GM19324 (cell line): Measurements from ENCODE around the gene NPBWR2.

Source experiments
- ATAC-seq: cut with Tn5 transposase; IDR thresholded peaks from one replicate; pipeline ENCODE4 v1.9.1; 2021; ENCODE audit warnings: mild to moderate bottlenecking, moderate library complexity; ENCODE audit not compliant: unreplicated experiment, low FRiP score

NPBWR2 gene

GRCh38 chr20:64063389-64064144 is 43.8 kb downstream of the NPBWR2 start:
- no peak for ATAC-seq

GRCh38 chr20:64062596-64063388 is 44.6 kb downstream of the NPBWR2 start, which contains the start of gene TCEA2:
TCEA2 (plus strand) TSS chr20:64063198; CDS start chr20:64063313, 115 bp downstream.
- ATAC-seq, result peak; percentile 76

DNA sequence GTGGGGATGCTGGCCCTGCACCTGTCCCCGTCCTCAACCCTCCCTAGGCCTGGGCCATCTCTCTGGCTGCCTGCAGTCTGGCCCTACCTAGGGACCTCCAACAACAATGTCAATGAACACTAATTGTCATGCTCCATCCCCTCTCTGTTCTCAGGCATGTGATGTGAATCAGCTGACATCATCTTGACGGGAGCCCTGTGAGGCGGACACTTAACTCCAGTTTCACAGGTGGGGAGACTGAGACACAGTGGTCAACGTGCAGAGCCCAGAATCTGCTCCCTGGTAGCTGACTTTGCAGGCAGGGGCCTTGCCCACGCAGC is 45.1 kb downstream of the NPBWR2 start:
- ATAC-seq, result no peak

DNA sequence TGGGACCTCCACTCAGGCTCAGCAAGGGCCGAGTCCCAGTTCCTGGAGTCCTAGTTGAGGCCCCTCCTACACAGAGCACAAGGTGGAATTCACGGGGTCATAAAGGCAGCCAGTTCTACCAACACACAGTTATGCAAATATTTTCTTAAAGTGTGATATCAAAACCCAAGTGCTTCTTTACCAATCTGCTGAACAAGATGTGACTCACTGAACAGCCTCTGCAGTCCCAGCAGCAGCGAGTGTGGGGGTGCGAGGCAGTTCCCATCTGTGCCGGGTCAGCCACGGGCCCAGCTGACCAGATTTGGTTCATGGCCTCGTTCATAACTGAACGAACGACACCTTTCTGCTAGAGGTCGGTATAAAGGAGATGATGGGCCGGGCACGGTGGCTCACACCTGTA is 48.8 kb downstream of the NPBWR2 start:
- no peak for ATAC-seq

- no peak for ATAC-seq
Observed at GRCh38 chr20:64057628-64058498, 49.5 kb downstream of the NPBWR2 start.

- no peak for ATAC-seq
Observed at GRCh38 chr20:64056889-64057627, 50.3 kb downstream of the NPBWR2 start.

- no peak for ATAC-seq
Observed at GRCh38 chr20:64056639-64056888, 50.8 kb downstream of the NPBWR2 start.

GRCh38 chr20:64055893-64056638 is 51.3 kb downstream of the NPBWR2 start:
- ATAC-seq, result no peak

GRCh38 chr20:64055396-64055892 is 51.9 kb downstream of the NPBWR2 start:
- no peak for ATAC-seq

DNA sequence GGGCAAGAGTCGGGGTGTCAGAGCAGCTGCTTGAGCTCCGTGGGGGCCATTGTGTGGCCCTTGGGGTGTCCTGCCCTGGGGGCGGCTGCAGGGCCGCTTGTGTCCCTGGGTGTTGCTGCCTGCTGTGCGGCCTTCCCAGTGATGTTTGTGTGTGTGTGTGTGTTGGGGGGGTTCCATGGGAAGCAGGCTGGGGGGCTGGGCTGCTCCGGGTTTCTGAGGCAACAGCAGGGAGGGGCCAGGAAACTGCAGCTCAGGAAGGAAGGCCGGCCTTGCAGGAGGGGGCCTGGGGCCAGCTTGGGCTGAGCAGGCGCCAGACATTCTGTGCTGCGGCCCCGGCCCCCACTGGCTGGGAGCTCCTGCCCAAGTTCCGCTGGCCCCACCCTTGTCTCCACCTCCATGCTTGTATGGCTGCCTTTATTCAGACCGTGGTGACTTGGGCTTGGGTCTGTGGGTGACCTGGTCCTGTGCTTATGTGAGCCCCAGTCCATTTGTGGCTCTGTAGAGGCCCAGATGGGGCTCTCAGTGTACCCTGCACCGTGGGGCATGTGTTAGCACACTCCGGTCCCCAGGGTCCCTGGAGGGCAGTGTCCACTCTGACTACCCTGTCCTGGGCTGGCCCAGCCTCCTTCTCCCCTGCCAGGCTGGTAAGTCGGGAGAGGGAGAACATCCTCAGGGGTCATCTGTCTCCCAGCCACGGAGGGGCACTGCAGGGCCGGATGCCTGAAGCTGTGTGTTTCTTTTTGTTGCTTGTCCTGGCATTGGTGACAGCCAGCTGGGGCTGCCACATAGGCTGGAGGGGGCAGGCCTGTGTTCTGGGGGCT is 53.3 kb downstream of the NPBWR2 start:
- no peak for ATAC-seq
